Memory B cell (primary cell): ENCODE results near the gene BTBD9.

ENCODE experiments used
- ATAC-seq: fragments of 150-1000 bp; cut with Tn5 transposase; 2 replicates; pipeline ENCODE4 v1.10.0; 2021; ENCODE audit warnings: low read depth, mild to moderate bottlenecking, moderate library complexity
- DNase-seq, 2 donors: peaks; one replicate each; pipeline ENCODE4 v3.0.0; 2022; ENCODE audit warnings: low spot score in 2 of 2
- H3K27ac Mint-ChIP-seq: one replicate; pipeline ENCODE4 v1.8.0; 2022; ENCODE audit warnings: mild to moderate bottlenecking, moderate library complexity, mixed read lengths
- H3K27me3 Mint-ChIP-seq: one replicate; pipeline ENCODE4 v1.8.0; 2022; ENCODE audit warnings: mixed read lengths
- H3K36me3 Mint-ChIP-seq: one replicate; pipeline ENCODE4 v1.8.0; 2022; ENCODE audit warnings: mild to moderate bottlenecking, mixed read lengths
- H3K4me1 Mint-ChIP-seq: one replicate; pipeline ENCODE4 v1.8.0; 2022; ENCODE audit warnings: mixed read lengths
- H3K4me3 Mint-ChIP-seq: one replicate; pipeline ENCODE4 v1.8.0; 2022; ENCODE audit warnings: mild to moderate bottlenecking, moderate library complexity, mixed read lengths
- H3K9me3 Mint-ChIP-seq: one replicate; pipeline ENCODE4 v1.8.0; 2022; ENCODE audit warnings: mixed read lengths

BTBD9 gene

DNA sequence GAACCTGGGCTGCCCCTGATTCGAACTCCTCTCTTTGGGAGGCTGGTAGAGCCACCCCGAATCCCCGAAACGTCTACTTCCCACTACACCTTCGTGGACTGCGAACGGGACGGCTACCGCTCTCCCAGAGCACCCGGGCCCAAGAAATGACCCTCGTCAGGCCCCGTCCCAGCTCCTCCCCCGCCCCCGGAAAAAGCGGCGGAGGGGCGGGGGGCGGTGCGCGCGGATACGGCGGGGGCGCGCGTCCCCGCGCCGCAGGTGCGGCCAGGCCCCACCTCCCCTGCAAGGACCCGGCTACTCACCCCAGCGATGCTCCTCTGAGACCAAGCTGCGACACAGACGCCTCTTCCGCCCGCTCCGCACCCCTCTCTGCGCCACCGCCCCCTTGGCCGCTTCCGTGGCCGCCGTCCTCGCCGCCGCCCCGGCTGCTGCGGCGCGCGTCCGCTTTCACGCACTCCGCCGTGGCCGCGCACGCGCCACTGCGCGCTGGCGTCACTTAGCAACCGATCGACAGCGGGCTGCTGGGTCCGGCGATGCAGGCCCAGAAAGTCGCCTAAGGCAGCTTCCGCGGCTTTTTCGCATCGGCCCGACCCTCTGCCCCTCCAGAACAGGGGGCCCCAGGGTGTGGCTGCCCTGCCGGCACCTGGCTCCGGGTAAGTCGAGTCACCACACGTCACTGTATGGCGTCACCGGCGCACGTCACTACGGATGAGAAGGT is at the start of gene BTBD9:
TSS of gene BTBD9 (minus strand) at position 432 of the 718 bp plus-strand sequence.
- no peaks in the 10 kb centered on the region for H3K27me3 Mint-ChIP-seq
- peaks cover 2% of the 10 kb centered on the region for H3K36me3 Mint-ChIP-seq
- no peaks in the 10 kb centered on the region for H3K9me3 Mint-ChIP-seq
- DNase-seq: peak; percentile 87 to 91
- peaks cover 32% of the 10 kb centered on the region for H3K4me1 Mint-ChIP-seq
- ATAC-seq: peak; percentile 83
- H3K27ac Mint-ChIP-seq: peak within 1 kb of the TSS; percentile 96
- peak within 1 kb of the TSS; percentile 89 for H3K4me3 Mint-ChIP-seq

DNA sequence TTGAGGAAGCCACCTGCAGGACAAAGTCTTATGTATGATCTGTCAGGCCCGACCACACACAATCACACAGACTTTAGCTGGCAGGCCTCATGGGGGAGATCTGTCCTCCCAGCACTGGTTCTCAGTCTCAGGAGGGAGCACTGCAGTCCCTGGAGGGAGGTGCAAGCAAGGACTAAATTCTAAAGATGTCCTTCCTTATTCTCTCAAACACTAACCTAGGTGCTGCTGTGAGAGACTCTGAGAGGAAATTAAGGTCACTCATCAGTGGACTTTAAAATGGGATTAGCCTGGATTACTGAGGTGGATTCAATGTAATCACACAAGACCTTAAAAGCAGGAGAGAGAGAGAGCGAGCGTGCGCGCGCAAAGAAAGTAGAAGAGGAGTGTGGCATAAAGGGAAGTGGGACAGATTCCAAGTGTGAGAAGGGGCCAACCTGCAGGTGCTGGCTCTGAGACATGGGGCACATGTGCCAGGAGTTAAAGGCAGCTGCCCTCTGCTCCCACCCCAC is 48.9 kb upstream of the BTBD9 start:
- peak overlapping the region; percentile 68 for H3K4me3 Mint-ChIP-seq
- H3K9me3 Mint-ChIP-seq: no peaks in the 10 kb centered on the region
- no peaks in the 10 kb centered on the region for H3K27me3 Mint-ChIP-seq
- peak overlapping the region; percentile 87 for H3K27ac Mint-ChIP-seq
- H3K36me3 Mint-ChIP-seq: peaks cover 8% of the 10 kb centered on the region
- DNase-seq (peak in 1 of 2 donors; percentile 17), ATAC-seq (peak; percentile 95)
- H3K4me1 Mint-ChIP-seq: peaks cover 24% of the 10 kb centered on the region

DNA sequence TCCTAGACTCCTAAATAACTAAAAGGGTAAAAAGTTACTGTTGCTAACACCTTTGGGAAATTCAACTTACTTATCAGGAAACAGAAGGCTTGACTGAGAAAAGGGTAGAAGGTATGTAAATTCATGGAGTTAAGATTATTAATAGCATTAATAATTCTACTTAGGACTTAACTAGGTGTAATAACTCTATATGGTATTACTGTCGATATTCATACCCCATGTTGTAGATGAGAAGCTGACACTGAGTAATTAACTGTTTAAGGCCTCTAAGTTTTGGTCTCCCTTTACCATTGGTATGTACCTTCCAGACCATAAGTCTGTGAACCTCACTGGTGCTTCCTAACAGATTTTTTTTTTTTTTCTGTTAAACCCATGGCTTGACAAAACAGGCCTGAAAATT is 47.8 kb upstream of the BTBD9 start:
- DNase-seq (no peak), ATAC-seq (no peak)
- H3K27ac Mint-ChIP-seq: no peak overlapping the region
- no peaks in the 10 kb centered on the region for H3K27me3 Mint-ChIP-seq
- H3K4me1 Mint-ChIP-seq: peaks cover 20% of the 10 kb centered on the region
- H3K4me3 Mint-ChIP-seq: no peak overlapping the region
- no peaks in the 10 kb centered on the region for H3K9me3 Mint-ChIP-seq
- peaks cover 9% of the 10 kb centered on the region for H3K36me3 Mint-ChIP-seq

DNA sequence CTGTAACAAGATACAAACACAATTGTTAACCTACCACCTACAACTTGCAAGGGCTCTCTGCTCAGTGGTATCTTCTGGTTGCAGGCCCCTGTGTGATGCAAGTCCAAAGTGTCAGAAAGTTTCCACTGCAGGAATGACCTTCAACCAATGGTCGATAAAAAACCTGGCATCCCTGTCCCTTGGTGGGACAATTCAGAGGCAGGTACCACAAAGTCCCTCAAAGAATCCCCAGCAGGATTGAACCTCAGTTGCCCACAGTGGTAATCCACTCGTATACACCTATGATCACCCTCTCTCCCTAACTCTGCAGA is 47.3 kb upstream of the BTBD9 start:
- no peaks in the 10 kb centered on the region for H3K9me3 Mint-ChIP-seq
- H3K36me3 Mint-ChIP-seq: peaks cover 9% of the 10 kb centered on the region
- peaks cover 20% of the 10 kb centered on the region for H3K4me1 Mint-ChIP-seq
- ATAC-seq (no peak), DNase-seq (no peak)
- H3K27me3 Mint-ChIP-seq: no peaks in the 10 kb centered on the region
- H3K4me3 Mint-ChIP-seq: no peak overlapping the region
- H3K27ac Mint-ChIP-seq: no peak overlapping the region

DNA sequence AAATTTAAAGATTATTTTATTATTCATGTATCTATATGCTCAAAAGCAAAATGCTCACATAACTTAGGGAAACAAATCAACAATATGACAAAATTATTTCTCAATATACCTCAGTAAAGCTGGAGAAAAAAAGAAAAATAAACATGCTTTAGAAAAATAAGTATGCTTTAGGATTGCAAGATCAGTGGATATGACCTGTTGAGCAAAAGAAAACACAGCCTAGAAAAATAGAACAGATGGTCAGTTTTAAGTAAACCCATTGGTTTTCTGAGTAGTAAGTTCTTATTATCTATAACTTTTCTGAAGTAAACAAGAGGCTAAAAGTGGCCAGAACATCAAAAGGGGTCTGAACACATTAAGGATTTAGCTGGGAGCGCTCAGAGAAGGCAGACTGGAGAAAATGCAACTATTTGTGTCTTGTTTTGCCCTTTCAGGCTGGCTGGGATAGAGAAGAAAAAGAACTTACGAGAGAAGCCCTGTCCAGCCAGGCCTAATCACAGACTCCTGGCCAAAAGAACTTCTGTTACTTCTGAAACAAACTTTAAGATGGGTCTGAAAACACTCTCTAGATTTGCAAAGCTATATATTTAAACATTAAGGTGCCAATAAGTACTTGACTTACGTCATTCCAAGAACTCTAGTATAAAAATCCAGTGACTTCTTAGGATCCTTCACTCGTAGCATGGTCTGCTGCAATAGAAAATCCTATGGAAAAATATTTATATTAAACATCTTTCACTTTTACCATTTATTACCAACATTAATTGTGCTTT is 46.7 kb upstream of the BTBD9 start:
- Mint-ChIP-seq H3K27me3 (no peaks in the 10 kb centered on the region), H3K4me3 (no peak overlapping the region), H3K9me3 (no peaks in the 10 kb centered on the region), H3K27ac (no peak overlapping the region), H3K36me3 (peaks cover 13% of the 10 kb centered on the region), H3K4me1 (peaks cover 22% of the 10 kb centered on the region)
- ATAC-seq: no peak
- DNase-seq: no peak

DNA sequence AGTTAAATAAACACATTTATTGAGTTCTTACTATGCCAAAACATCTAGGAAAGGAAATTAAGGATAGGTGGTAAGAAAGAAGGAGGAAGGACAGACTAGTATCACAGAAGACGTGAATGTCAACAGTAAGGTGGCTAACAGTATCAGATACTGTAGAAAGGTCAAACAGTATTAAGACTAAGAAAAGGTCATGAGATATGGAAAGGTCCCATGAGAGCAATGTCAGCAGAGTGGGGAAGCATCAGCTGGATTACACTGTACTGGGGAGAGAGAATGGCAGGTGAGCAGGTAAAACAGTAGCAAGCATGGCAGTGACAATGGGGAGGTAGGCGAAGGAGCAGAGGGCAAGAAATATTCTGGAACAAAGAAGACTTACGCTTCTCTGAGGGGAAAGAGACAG is 45.2 kb upstream of the BTBD9 start:
- ATAC-seq (no peak), DNase-seq (no peak)
- peaks cover 22% of the 10 kb centered on the region for H3K4me1 Mint-ChIP-seq
- H3K27ac Mint-ChIP-seq: peak overlapping the region; percentile 37
- no peak overlapping the region for H3K4me3 Mint-ChIP-seq
- H3K9me3 Mint-ChIP-seq: no peaks in the 10 kb centered on the region
- peaks cover 19% of the 10 kb centered on the region for H3K36me3 Mint-ChIP-seq
- no peaks in the 10 kb centered on the region for H3K27me3 Mint-ChIP-seq

DNA sequence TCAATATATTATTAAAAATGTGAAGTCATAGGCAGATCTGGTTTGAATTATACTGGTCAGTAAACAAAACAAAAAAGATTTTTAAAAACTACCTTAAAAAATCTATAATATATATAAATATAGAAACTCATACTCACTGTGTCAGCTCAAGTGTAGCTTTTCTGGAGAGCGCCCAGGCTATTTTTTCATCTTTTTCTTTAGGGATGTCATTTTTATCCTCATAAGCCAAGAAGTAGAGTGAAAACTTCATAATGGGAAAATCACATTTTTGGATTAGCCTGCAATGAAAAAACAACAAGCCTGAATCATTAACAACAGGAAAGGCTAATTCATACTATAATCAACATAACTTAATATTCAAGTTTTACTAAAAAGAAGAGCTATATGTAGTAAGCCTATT is 44.5 kb upstream of the BTBD9 start:
- H3K4me1 Mint-ChIP-seq: peaks cover 18% of the 10 kb centered on the region
- ATAC-seq (no peak), DNase-seq (no peak)
- H3K27ac Mint-ChIP-seq: no peak overlapping the region
- no peak overlapping the region for H3K4me3 Mint-ChIP-seq
- no peaks in the 10 kb centered on the region for H3K27me3 Mint-ChIP-seq
- H3K36me3 Mint-ChIP-seq: peaks cover 19% of the 10 kb centered on the region
- no peaks in the 10 kb centered on the region for H3K9me3 Mint-ChIP-seq

DNA sequence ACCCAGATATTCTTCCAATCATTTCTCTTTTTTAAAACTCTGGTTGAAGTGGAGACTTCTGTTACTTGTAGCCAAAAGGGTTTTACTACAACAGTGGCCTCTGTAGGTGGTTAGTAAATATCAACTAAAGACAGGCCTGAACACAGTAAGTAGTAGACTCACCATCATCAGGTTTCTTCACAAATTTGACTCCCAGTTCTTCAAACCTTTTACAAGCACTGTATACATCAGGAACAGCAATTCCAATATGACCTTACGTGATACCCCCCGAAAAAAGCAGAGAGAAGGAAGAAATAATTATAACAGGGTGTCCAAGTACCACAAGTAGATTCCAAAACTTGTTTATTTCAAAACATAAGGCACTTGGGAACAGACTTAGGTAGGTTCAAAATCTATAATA is 42.1 kb upstream of the BTBD9 start:
- H3K36me3 Mint-ChIP-seq: peaks cover 30% of the 10 kb centered on the region
- H3K27me3 Mint-ChIP-seq: no peaks in the 10 kb centered on the region
- H3K27ac Mint-ChIP-seq: peak overlapping the region; percentile 22
- H3K4me1 Mint-ChIP-seq: peaks cover 17% of the 10 kb centered on the region
- ATAC-seq (no peak), DNase-seq (no peak)
- H3K4me3 Mint-ChIP-seq: no peak overlapping the region
- H3K9me3 Mint-ChIP-seq: peaks cover 3% of the 10 kb centered on the region

DNA sequence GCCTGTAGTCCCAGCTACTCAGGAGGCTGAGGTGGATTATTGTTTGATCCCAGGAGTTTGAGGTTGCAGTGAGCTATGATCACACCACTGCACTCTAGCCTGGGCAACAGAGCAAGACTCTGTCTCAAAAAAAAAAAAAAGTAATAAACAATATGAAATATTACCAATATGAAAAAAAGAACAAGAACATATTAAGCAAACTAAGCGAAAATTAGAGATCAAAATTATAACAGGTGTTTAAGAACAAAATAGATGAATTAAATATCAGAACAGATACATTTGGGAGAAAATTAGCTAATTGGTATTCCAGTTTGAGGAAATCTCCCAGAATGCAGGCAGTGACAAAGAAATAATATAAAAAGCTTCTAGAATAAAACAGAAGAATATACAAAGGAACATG is 39.9 kb upstream of the BTBD9 start:
- H3K36me3 Mint-ChIP-seq: peaks cover 31% of the 10 kb centered on the region
- no peak overlapping the region for H3K4me3 Mint-ChIP-seq
- DNase-seq (no peak), ATAC-seq (no peak)
- H3K9me3 Mint-ChIP-seq: peaks cover 3% of the 10 kb centered on the region
- no peaks in the 10 kb centered on the region for H3K27me3 Mint-ChIP-seq
- H3K4me1 Mint-ChIP-seq: peaks cover 17% of the 10 kb centered on the region
- H3K27ac Mint-ChIP-seq: no peak overlapping the region

DNA sequence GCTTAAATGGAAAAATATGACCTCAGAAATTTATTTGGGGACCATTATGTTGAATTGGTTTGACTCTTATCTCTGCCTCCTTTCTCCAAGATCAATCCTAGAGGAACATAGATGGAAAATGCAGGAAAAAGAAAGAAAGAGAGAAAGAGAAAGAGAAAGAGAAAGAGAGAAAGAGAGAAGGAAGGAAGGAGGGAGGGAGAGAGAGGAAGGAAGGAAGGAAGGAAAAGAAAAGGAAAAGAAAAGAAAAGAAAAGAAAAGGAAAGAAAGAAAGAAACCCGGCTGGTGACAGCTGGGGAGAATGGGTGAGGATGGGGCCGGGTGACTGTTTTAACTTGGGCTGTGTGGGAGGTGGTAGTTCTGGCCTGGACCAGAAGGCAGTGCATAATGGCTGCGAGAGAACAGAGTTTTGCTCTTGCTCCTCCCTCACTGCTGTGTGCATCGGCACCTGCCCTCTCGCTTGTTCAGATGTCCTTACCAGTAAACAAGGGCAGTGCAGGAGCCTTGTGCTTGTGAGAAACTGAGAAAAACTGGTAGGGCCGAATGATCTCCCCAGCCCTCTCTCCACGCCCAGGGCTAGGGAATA is 38.5 kb upstream of the BTBD9 start:
- Mint-ChIP-seq H3K9me3 (peaks cover 3% of the 10 kb centered on the region), H3K4me1 (peaks cover 24% of the 10 kb centered on the region), H3K4me3 (no peak overlapping the region), H3K27me3 (no peaks in the 10 kb centered on the region), H3K27ac (peak overlapping the region; percentile 93), H3K36me3 (peaks cover 32% of the 10 kb centered on the region)
- no peak for DNase-seq
- ATAC-seq: no peak

DNA sequence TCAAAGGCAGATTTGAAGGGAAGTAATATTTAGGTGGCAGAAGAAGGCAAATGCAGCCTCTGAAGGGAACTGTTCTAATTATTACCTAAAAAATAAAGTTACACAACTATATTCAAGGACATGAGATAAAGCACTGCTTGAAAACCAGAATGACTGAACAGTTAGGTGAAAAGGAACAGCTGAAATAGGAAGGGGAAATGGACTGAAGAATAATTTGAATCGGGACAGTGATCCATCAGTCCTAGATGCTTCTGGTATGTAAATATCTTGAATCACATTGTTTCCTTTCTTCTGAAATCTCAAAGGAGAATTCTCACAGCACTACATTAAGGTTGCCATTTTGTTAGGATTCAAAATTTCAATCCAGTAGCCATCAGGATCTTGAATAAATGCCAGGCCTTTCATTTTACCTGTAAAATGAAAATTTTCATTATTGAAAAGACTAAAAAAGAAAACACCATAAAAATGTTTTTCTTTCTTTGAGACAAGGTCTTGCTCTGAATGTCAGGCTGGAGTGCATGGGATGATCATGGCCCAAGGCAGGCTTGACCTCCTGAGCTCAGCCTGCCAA is 37.3 kb upstream of the BTBD9 start:
- no peak for DNase-seq
- Mint-ChIP-seq H3K27ac (peak overlapping the region; percentile 65), H3K4me3 (peak overlapping the region; percentile 7), H3K9me3 (peaks cover 3% of the 10 kb centered on the region), H3K4me1 (peaks cover 27% of the 10 kb centered on the region), H3K27me3 (no peaks in the 10 kb centered on the region), H3K36me3 (peaks cover 29% of the 10 kb centered on the region)
- no peak for ATAC-seq

DNA sequence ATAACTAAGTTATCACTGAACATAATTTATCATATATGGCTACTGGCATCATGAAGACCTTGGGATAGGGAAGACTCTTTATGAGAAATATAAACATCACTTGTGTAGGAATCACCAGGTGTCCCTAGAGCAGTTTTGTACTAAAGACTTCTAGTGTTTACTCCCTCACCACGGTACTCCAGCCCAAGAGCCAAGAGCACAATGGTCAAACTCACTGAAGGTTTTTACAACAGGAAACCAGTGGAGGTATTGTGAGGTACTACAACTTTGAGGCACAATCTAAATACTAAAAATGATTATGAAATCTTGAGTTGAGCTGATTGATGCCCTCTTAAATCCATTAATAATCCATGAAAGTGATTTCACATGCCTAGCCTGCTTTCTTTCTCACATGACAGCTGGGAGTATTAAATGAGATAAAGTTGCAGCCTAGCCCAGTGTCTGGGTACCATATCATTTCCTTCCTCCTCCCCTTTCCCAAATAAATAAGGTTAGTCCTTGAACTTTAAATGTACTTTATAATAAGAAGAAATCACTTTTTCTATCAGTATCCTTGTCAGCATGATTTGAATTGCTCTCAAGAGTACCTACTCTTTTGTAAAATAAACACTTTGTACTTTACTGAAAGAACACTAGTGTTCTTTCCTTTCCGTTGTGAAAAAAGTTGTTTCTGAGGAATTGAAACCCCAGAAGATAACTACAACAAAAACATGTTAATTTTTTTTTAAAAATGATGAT is 36.7 kb upstream of the BTBD9 start:
- no peak for DNase-seq
- Mint-ChIP-seq H3K27me3 (no peaks in the 10 kb centered on the region), H3K4me1 (peaks cover 27% of the 10 kb centered on the region), H3K27ac (peak overlapping the region; percentile 65), H3K4me3 (peak overlapping the region; percentile 7), H3K36me3 (peaks cover 24% of the 10 kb centered on the region), H3K9me3 (peaks cover 3% of the 10 kb centered on the region)
- ATAC-seq: no peak

DNA sequence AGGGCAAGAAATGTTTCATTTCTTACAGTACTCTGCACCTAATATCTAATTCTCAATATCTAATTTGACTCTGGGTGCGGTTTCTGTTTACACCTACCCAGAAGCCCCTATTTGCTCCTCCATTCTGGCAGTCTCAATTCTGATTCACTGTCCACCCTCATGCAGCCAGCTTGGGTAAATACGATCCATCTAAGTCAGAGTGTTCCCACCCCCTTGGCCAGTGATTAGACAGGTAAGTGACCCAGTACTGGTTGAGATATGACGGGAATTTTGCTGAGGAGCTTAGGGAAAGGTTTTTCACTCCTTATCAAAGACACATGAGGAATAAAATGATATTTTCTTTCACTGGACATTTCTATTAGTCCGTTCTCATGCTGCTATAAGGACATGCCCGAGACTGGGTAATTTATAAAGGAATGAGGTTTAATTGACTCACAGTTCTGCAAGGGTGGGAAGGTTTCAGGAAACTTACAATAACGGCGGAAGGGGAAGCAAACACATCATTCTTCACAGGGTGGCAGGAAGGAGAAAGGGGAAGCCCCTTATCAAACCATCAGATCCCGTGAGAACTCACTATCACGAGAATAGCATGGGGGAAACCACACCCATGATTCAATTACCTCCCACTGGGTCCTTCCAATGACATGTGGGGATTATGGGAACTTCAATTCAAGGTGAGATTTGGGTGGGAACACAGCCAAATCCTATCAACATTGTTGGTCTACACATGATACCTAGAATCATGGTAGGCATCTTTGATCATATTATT is 33.9 kb upstream of the BTBD9 start:
- Mint-ChIP-seq H3K4me1 (peaks cover 26% of the 10 kb centered on the region), H3K27me3 (no peaks in the 10 kb centered on the region), H3K4me3 (no peak overlapping the region), H3K9me3 (peaks cover 3% of the 10 kb centered on the region), H3K27ac (peak overlapping the region; percentile 75), H3K36me3 (peaks cover 16% of the 10 kb centered on the region)
- peak; percentile 64 for ATAC-seq
- no peak for DNase-seq
